ENCODE measurements around the gene CEP250.

The CEP250 gene

DNA sequence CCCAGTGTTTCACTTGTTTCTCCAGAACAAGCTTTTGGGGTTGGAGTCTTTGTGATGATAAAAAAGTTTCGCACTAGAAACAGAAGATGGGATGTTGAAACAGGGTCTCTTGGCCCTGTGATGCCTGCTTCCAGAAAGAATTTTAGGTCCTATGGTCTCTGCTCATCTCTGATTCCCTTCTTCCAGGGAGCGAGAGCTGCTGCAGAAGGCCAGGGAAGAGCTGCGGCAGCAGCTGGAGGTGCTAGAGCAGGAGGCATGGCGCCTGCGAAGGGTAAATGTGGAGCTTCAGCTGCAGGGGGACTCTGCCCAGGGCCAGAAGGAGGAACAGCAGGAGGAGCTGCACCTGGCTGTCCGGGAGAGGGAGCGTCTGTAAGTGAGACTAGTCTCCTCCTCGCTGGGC is 18.3 kb downstream of the CEP250 start:
- WGBS = 84% methylated on average over 7 of the region's 8 CpGs

DNA sequence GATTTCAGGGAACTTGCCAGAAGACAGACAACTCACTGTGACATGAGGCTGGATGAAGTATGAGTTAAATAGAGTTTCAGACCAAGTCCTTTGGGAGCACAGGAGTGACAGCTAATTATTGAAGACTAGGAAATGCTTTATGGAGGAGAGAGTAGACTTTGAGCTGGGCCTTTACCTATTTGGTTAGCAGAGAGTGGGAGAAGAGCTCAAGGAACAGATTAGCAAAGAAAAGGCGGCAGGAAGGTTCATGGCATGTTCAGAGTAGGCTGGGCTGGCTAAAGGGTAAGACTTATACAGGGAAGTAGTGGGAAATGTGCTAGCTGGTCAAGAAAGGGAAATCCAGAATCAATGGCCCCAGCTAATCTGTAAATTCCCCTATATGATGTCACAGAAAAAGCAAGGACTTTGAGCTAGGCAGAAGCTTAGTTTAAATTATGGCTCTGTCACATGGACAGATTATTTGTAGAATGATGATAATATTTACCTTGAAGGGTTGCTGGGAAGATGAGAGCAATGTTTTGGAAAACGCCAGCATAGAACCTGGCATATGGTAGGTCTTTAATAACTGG is 19.0 kb downstream of the CEP250 start:
- H3K27ac ChIP-seq (ENCODE audit: low read length, poor library complexity, severe bottlenecking) = no peak overlapping the region
- no peak overlapping the region for H2AFZ ChIP-seq (ENCODE audit: low read depth, low read length)
- no peak overlapping the region for H3K4ac ChIP-seq (ENCODE audit: low read depth in 1 of 2, low read length in 2 of 2)
- peaks cover 64 to 99% of the 10 kb centered on the region in 2 experiments for H3K36me3 ChIP-seq (ENCODE audit: control insufficient read depth in 1 of 2, insufficient read depth in 2 of 2, low read depth in 1 of 2, low read length in 2 of 2)
- H3K23ac ChIP-seq (ENCODE audit: low read length in 2 of 2) = no peak overlapping the region
- 92% methylated on average over 2 of the region's 2 CpGs for WGBS
- no peak overlapping the region for H2BK12ac ChIP-seq (ENCODE audit: low read length in 2 of 2)
- no peak overlapping the region for H4K8ac ChIP-seq (ENCODE audit: low read length)
- no peak overlapping the region for H2BK15ac ChIP-seq (ENCODE audit: low read depth, poor library complexity, severe bottlenecking)
- H3K4me3 ChIP-seq (ENCODE audit: insufficient read depth in 1 of 2, low read depth in 1 of 2, low read length in 2 of 2) = no peak overlapping the region
- no peak overlapping the region for H3K18ac ChIP-seq (ENCODE audit: low read depth in 1 of 2, low read length in 2 of 2)
- peaks cover 22% of the 10 kb centered on the region for H3K79me1 ChIP-seq (replicated peaks; ENCODE audit: low read length, poor library complexity, severe bottlenecking)
- no peak overlapping the region for H3K4me2 ChIP-seq (ENCODE audit: low read length, poor library complexity, severe bottlenecking)
- no peak overlapping the region for H2AK5ac ChIP-seq (ENCODE audit: low read length, severe bottlenecking)
- no peaks in the 10 kb centered on the region for H3K27me3 ChIP-seq (ENCODE audit: control insufficient read depth in 1 of 2, insufficient read depth in 1 of 2, low read length in 2 of 2)
- no peak overlapping the region for H2BK5ac ChIP-seq (ENCODE audit: low read depth, low read length, poor library complexity, severe bottlenecking)
- DNase-seq = no peak
- H3K14ac ChIP-seq (ENCODE audit: low read length in 2 of 2) = no peak overlapping the region
- H3K4me1 ChIP-seq (ENCODE audit: control insufficient read depth, insufficient read depth, low read depth, low read length) = peaks cover 2% of the 10 kb centered on the region
- no peak overlapping the region for H4K91ac ChIP-seq (ENCODE audit: low read length)
- no peak overlapping the region for H3K9ac ChIP-seq (ENCODE audit: low read length)
- H2BK120ac ChIP-seq (ENCODE audit: low read depth, low read length) = no peak overlapping the region
- H3K9me3 ChIP-seq (ENCODE audit: control insufficient read depth, low read length) = no peaks in the 10 kb centered on the region

More for the DNA sequence above, 18.3 kb downstream of the CEP250 start:
- Histone ChIP-seq H3K14ac (ENCODE audit: low read length in 2 of 2) (no peak overlapping the region), H3K4me2 (ENCODE audit: low read length, poor library complexity, severe bottlenecking) (no peak overlapping the region), H2BK12ac (ENCODE audit: low read length in 2 of 2) (no peak overlapping the region), H3K27ac (ENCODE audit: low read length, poor library complexity, severe bottlenecking) (no peak overlapping the region), H3K18ac (ENCODE audit: low read depth in 1 of 2, low read length in 2 of 2) (no peak overlapping the region), H2BK5ac (ENCODE audit: low read depth, low read length, poor library complexity, severe bottlenecking) (no peak overlapping the region), H4K91ac (ENCODE audit: low read length) (no peak overlapping the region), H3K9me3 (ENCODE audit: control insufficient read depth, low read length) (no peaks in the 10 kb centered on the region), H3K9ac (ENCODE audit: low read length) (no peak overlapping the region), H3K23ac (ENCODE audit: low read length in 2 of 2) (no peak overlapping the region), H4K8ac (ENCODE audit: low read length) (no peak overlapping the region), H2BK120ac (ENCODE audit: low read depth, low read length) (no peak overlapping the region), H2AFZ (ENCODE audit: low read depth, low read length) (no peak overlapping the region), H3K4ac (ENCODE audit: low read depth in 1 of 2, low read length in 2 of 2) (no peak overlapping the region), H3K27me3 (ENCODE audit: control insufficient read depth in 1 of 2, insufficient read depth in 1 of 2, low read length in 2 of 2) (no peaks in the 10 kb centered on the region), H2AK5ac (ENCODE audit: low read length, severe bottlenecking) (no peak overlapping the region), H3K4me3 (ENCODE audit: insufficient read depth in 1 of 2, low read depth in 1 of 2, low read length in 2 of 2) (no peak overlapping the region), H3K79me1 (replicated peaks; ENCODE audit: low read length, poor library complexity, severe bottlenecking) (peaks cover 20% of the 10 kb centered on the region), H3K36me3 (ENCODE audit: control insufficient read depth in 1 of 2, insufficient read depth in 2 of 2, low read depth in 1 of 2, low read length in 2 of 2) (peaks cover 58 to 99% of the 10 kb centered on the region in 2 experiments), H3K4me1 (ENCODE audit: control insufficient read depth, insufficient read depth, low read depth, low read length) (peaks cover 1% of the 10 kb centered on the region), H2BK15ac (ENCODE audit: low read depth, poor library complexity, severe bottlenecking) (no peak overlapping the region)
- DNase-seq = no peak

DNA sequence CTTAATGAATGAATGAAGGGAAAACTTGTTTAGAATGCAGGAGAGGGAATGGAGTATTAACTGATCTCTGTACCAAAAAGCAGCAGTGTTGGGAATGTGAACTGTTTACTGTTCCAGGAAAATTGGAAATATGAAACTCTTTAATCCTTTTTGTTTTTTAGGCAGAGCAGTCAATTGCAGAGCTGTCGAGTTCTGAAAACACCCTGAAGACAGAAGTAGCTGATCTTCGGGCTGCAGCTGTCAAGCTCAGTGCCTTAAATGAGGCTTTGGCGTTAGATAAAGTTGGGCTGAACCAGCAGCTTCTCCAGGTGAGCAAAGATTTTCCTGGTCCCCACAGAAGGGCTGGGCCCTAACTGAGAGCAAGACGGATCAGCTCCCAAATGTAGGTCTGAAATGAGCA is 20.9 kb downstream of the CEP250 start:
- H3K9ac ChIP-seq (ENCODE audit: low read length) = no peak overlapping the region
- no peaks in the 10 kb centered on the region for H3K9me3 ChIP-seq (ENCODE audit: control insufficient read depth, low read length)
- H4K91ac ChIP-seq (ENCODE audit: low read length) = no peak overlapping the region
- no peak overlapping the region for H3K23ac ChIP-seq (ENCODE audit: low read length in 2 of 2)
- no peaks in the 10 kb centered on the region for H3K27me3 ChIP-seq (ENCODE audit: control insufficient read depth in 1 of 2, insufficient read depth in 1 of 2, low read length in 2 of 2)
- H3K4me1 ChIP-seq (ENCODE audit: control insufficient read depth, insufficient read depth, low read depth, low read length) = peaks cover 2% of the 10 kb centered on the region
- H3K4ac ChIP-seq (ENCODE audit: low read depth in 1 of 2, low read length in 2 of 2) = no peak overlapping the region
- H2AK5ac ChIP-seq (ENCODE audit: low read length, severe bottlenecking) = no peak overlapping the region
- no peak overlapping the region for H2BK120ac ChIP-seq (ENCODE audit: low read depth, low read length)
- H2BK5ac ChIP-seq (ENCODE audit: low read depth, low read length, poor library complexity, severe bottlenecking) = no peak overlapping the region
- WGBS = 97% methylated on average over 3 of the region's 4 CpGs
- no peak overlapping the region for H2BK15ac ChIP-seq (ENCODE audit: low read depth, poor library complexity, severe bottlenecking)
- H3K4me3 ChIP-seq (ENCODE audit: insufficient read depth in 1 of 2, low read depth in 1 of 2, low read length in 2 of 2) = no peak overlapping the region
- no peak for DNase-seq
- no peak overlapping the region for H3K18ac ChIP-seq (ENCODE audit: low read depth in 1 of 2, low read length in 2 of 2)
- no peak overlapping the region for H2AFZ ChIP-seq (ENCODE audit: low read depth, low read length)
- H3K4me2 ChIP-seq (ENCODE audit: low read length, poor library complexity, severe bottlenecking) = no peak overlapping the region
- no peak overlapping the region for H3K27ac ChIP-seq (ENCODE audit: low read length, poor library complexity, severe bottlenecking)
- no peak overlapping the region for H2BK12ac ChIP-seq (ENCODE audit: low read length in 2 of 2)
- peaks cover 18% of the 10 kb centered on the region for H3K79me1 ChIP-seq (replicated peaks; ENCODE audit: low read length, poor library complexity, severe bottlenecking)
- H4K8ac ChIP-seq (ENCODE audit: low read length) = no peak overlapping the region
- H3K36me3 ChIP-seq (ENCODE audit: control insufficient read depth in 1 of 2, insufficient read depth in 2 of 2, low read depth in 1 of 2, low read length in 2 of 2) = peaks cover 67 to 100% of the 10 kb centered on the region in 2 experiments
- no peak overlapping the region for H3K14ac ChIP-seq (ENCODE audit: low read length in 2 of 2)

DNA sequence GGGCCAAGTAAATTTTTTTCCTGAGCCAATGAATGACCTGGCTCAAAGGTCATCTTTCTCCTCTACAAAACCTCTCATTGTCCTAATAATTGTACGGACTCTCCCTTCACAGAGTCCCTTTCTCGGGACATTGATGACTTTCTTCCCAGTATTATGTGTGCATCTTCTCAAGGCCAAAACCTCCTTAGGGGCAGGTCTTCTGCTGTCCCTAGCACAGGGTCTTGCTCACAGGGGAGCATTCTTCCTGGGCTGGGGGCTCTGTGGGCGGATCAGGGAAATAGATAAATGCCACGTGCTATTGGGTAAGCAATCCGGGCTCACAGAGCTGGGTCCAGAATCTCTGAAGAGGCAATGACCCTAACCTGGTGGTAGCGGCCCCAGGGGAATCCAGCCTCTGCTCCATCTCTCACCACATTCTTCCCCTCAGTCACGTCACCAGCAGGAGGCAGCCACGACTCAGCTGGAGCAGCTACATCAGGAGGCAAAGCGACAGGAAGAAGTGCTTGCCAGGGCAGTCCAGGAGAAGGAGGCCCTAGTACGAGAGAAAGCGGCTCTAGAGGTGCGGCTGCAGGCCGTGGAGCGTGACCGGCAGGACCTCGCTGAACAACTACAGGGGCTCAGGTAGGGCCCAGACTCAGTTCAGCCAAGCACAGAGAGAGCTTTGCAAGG is 23.5 kb downstream of the CEP250 start:
- Histone ChIP-seq H3K23ac (ENCODE audit: low read length in 2 of 2) (no peak overlapping the region), H2AFZ (ENCODE audit: low read depth, low read length) (no peak overlapping the region), H3K4me3 (ENCODE audit: insufficient read depth in 1 of 2, low read depth in 1 of 2, low read length in 2 of 2) (no peak overlapping the region), H4K91ac (ENCODE audit: low read length) (no peak overlapping the region), H3K9ac (ENCODE audit: low read length) (no peak overlapping the region), H3K27me3 (ENCODE audit: control insufficient read depth in 1 of 2, insufficient read depth in 1 of 2, low read length in 2 of 2) (no peaks in the 10 kb centered on the region), H4K8ac (ENCODE audit: low read length) (no peak overlapping the region), H3K4me2 (ENCODE audit: low read length, poor library complexity, severe bottlenecking) (no peak overlapping the region), H2BK15ac (ENCODE audit: low read depth, poor library complexity, severe bottlenecking) (no peak overlapping the region), H2BK5ac (ENCODE audit: low read depth, low read length, poor library complexity, severe bottlenecking) (no peak overlapping the region), H3K9me3 (ENCODE audit: control insufficient read depth, low read length) (no peaks in the 10 kb centered on the region), H2AK5ac (ENCODE audit: low read length, severe bottlenecking) (no peak overlapping the region), H3K79me1 (replicated peaks; ENCODE audit: low read length, poor library complexity, severe bottlenecking) (peaks cover 11% of the 10 kb centered on the region), H3K18ac (ENCODE audit: low read depth in 1 of 2, low read length in 2 of 2) (no peak overlapping the region), H2BK120ac (ENCODE audit: low read depth, low read length) (no peak overlapping the region), H3K36me3 (ENCODE audit: control insufficient read depth in 1 of 2, insufficient read depth in 2 of 2, low read depth in 1 of 2, low read length in 2 of 2) (peaks cover 51 to 81% of the 10 kb centered on the region in 2 experiments), H3K27ac (ENCODE audit: low read length, poor library complexity, severe bottlenecking) (no peak overlapping the region), H3K14ac (ENCODE audit: low read length in 2 of 2) (no peak overlapping the region), H2BK12ac (ENCODE audit: low read length in 2 of 2) (no peak overlapping the region), H3K4ac (ENCODE audit: low read depth in 1 of 2, low read length in 2 of 2) (no peak overlapping the region), H3K4me1 (ENCODE audit: control insufficient read depth, insufficient read depth, low read depth, low read length) (peaks cover 2% of the 10 kb centered on the region)
- 92% methylated on average over 16 of the region's 16 CpGs for WGBS
- DNase-seq = no peak

Data from mesenchymal stem cell (in vitro differentiated cells and primary cell).